Left lung (tissue), 14 donors: ENCODE data around the gene FCHO1. TPM values are rescaled to one million over a fixed set of nuclear protein-coding genes. Genes with fewer than 3 reads are reported as not detected.

Source experiments
- ATAC-seq: fragments of 200-7000 bp; cut with Tn5 transposase; one replicate; pipeline ENCODE4 v1.9.1; 2020; ENCODE audit warnings: moderate library complexity
- DNase-seq, 4 donors: peaks; one replicate each; pipeline ENCODE4 v3.0.0-alpha.2; 2013 to 2020
- H3K27ac ChIP-seq, 2 donors: fragments of 200-600 bp; sonication (generic) in 1 of 2; one replicate each; pipeline versions ENCODE4 v1.5.0 to v1.8.0; 2020 to 2021
- H3K27me3 ChIP-seq, 2 donors: fragments of 200-600 bp; sonication (generic) in 1 of 2; one replicate each; pipeline versions ENCODE4 v1.5.0 to v1.8.0; 2020 to 2021
- H3K36me3 ChIP-seq, 2 donors: fragments of 200-600 bp; sonication (generic) in 1 of 2; one replicate each; pipeline versions ENCODE4 v1.5.0 to v1.8.0; 2020 to 2021
- H3K4me1 ChIP-seq, 2 donors: fragments of 200-600 bp; one replicate each; pipeline ENCODE4 v1.8.0; 2021
- H3K4me3 ChIP-seq, 2 donors: fragments of 200-600 bp; sonication (generic) in 1 of 2; one replicate each; pipeline versions ENCODE4 v1.5.0 to v1.8.0; 2020 to 2021; ENCODE audit warnings: mild to moderate bottlenecking in 1 of 2
- H3K9me3 ChIP-seq, 2 donors: fragments of 200-600 bp; sonication (generic) in 1 of 2; one replicate each; pipeline versions ENCODE4 v1.5.0 to v1.8.0; 2020 to 2021
- CTCF ChIP-seq, 2 donors: fragments of 200-600 bp; sonication (generic) in 1 of 2; IDR thresholded peaks; one replicate each; pipeline versions ENCODE4 v1.5.0 to v1.8.0; 2021; ENCODE audit warnings: antibody characterized with exemption in 2 of 2
- intact Hi-C, 2 donors: fragments of 100-400 bp; cut with DNase I; formaldehyde crosslinking; loops; one replicate each; pipeline versions ENCODE4 v1.11.2 to v1.14.2; 2022
- long read RNA-seq, 12 donors: library from polyadenylated mRNA in 2 of 12; unstranded in 2 of 12; transcript quantifications; one replicate each; pipeline ENCODE4 v2.0.0 and lab custom pipeline, GENCODE V29; 2019 to 2026
- polyA plus RNA-seq, 6 donors: library from polyadenylated mRNA; unstranded; fragments of 120-200 nt; gene quantifications; one replicate each; pipeline ENCODE4 v1.2.1, GENCODE V29; 2013; ENCODE audit not compliant: insufficient read length in 6 of 6
- total RNA-seq, 2 donors: library from RNA; stranded (reverse); fragmentation: NEBNext Ultra II Directional; extraction: Animal tissue kit (Norgen Biotek cat#: 25700); gene quantifications; one replicate each; pipeline ENCODE4 v1.2.1, GENCODE V29; 2021
- donor health status: DM: no; HTN: yes; CAD: no.
- donor health status: DM: no; HTN: no; CAD: no.

FCHO1 gene, protein sequence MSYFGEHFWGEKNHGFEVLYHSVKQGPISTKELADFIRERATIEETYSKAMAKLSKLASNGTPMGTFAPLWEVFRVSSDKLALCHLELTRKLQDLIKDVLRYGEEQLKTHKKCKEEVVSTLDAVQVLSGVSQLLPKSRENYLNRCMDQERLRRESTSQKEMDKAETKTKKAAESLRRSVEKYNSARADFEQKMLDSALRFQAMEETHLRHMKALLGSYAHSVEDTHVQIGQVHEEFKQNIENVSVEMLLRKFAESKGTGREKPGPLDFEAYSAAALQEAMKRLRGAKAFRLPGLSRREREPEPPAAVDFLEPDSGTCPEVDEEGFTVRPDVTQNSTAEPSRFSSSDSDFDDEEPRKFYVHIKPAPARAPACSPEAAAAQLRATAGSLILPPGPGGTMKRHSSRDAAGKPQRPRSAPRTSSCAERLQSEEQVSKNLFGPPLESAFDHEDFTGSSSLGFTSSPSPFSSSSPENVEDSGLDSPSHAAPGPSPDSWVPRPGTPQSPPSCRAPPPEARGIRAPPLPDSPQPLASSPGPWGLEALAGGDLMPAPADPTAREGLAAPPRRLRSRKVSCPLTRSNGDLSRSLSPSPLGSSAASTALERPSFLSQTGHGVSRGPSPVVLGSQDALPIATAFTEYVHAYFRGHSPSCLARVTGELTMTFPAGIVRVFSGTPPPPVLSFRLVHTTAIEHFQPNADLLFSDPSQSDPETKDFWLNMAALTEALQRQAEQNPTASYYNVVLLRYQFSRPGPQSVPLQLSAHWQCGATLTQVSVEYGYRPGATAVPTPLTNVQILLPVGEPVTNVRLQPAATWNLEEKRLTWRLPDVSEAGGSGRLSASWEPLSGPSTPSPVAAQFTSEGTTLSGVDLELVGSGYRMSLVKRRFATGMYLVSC
- total RNA-seq (10 to 100 TPM in 1 of 2 donors, 1 to 10 TPM in 1; 3.0 to 12.7 TPM), polyA plus RNA-seq (1 to 10 TPM in 4 of 6 donors, under 1 TPM in 2; 0.54 to 1.7 (median 1.2) TPM)
- long read RNA-seq, donor 1 = 0 reads
- long read RNA-seq, donor 2 = 0 reads
- long read RNA-seq, donor 3 = 0 reads
- long read RNA-seq, donor 4, partial matches to known transcripts = 2 of 2 reads
- long read RNA-seq, donor 4, other reads (novel, unspliced or antisense) = 0 of 2 reads
- long read RNA-seq, donor 5 = 0 reads
- long read RNA-seq, donor 6 = 0 reads
- long read RNA-seq, donor 7 = 0 reads
- long read RNA-seq, donor 8 = 0 reads
- long read RNA-seq, donor 9 = 0 reads
- long read RNA-seq, donor 10, partial matches to known transcripts = 2 of 5 reads
- long read RNA-seq, donor 10, other reads (novel, unspliced or antisense) = 3 of 5 reads
- long read RNA-seq, donor 11 = 0 reads
- long read RNA-seq, donor 12 = 0 reads

GRCh38 chr19:17751103-17751911 lies at the start of gene FCHO1:
Gene FCHO1 (plus strand): TSS chr19:17751477. CDS start chr19:17755165, 3,688 bp downstream.
- peak within 1 kb of the TSS in 1 of 2 donors; percentile 39 for H3K4me3 ChIP-seq

GRCh38 chr19:17703824-17704463 lies 47.3 kb upstream of the FCHO1 start:
- ATAC-seq = peak; percentile 91
- peak; percentile 91 to 92 for TF ChIP-seq CTCF (IDR thresholded peaks at IDR 0.05)
- Histone ChIP-seq H3K36me3 (no peaks in the 10 kb centered on the region), H3K27ac (no peak overlapping the region), H3K4me3 (no peak overlapping the region), H3K27me3 (peaks cover 0 to 45% of the 10 kb centered on the region in 2 donors), H3K4me1 (no peaks in the 10 kb centered on the region), H3K9me3 (no peaks in the 10 kb centered on the region)
- peak in 1 of 4 donors; percentile 89 for DNase-seq
- intact Hi-C loops = loop anchor here in 1 of 2 donors (5.0 kb wide), 1 partner anchor 63 kb away; no protein-coding TSS in a partner anchor

More at GRCh38 chr19:17751103-17751911, at the start of gene FCHO1:
- intact Hi-C loops = no loop called here
- no peaks in the 10 kb centered on the region for H3K27me3 ChIP-seq
- H3K36me3 ChIP-seq = no peaks in the 10 kb centered on the region
- DNase-seq (peak in 2 of 4 donors; percentile 74 to 87), ATAC-seq (peak; percentile 31)
- H3K9me3 ChIP-seq = no peaks in the 10 kb centered on the region
- H3K27ac ChIP-seq = peak within 1 kb of the TSS; percentile 39 to 80
- TF ChIP-seq CTCF (IDR thresholded peaks at IDR 0.05) = no peak
- peaks cover 4 to 83% of the 10 kb centered on the region in 2 donors for H3K4me1 ChIP-seq

GRCh38 chr19:17706750-17707181 lies 44.5 kb upstream of the FCHO1 start:
- ATAC-seq = peak; percentile 21

More at GRCh38 chr19:17706750-17707181, 44.5 kb upstream of the FCHO1 start:
- intact Hi-C loops = no loop called here
- no peak for DNase-seq
- no peaks in the 10 kb centered on the region for H3K9me3 ChIP-seq
- no peak overlapping the region for H3K4me3 ChIP-seq
- H3K27me3 ChIP-seq = peaks cover 0 to 19% of the 10 kb centered on the region in 2 donors
- H3K27ac ChIP-seq = no peak overlapping the region
- no peaks in the 10 kb centered on the region for H3K4me1 ChIP-seq
- no peaks in the 10 kb centered on the region for H3K36me3 ChIP-seq
- TF ChIP-seq CTCF (IDR thresholded peaks at IDR 0.05) = no peak
